ENCODE results near the gene NSUN6.

- TF ChIP-seq, protein P1, sequence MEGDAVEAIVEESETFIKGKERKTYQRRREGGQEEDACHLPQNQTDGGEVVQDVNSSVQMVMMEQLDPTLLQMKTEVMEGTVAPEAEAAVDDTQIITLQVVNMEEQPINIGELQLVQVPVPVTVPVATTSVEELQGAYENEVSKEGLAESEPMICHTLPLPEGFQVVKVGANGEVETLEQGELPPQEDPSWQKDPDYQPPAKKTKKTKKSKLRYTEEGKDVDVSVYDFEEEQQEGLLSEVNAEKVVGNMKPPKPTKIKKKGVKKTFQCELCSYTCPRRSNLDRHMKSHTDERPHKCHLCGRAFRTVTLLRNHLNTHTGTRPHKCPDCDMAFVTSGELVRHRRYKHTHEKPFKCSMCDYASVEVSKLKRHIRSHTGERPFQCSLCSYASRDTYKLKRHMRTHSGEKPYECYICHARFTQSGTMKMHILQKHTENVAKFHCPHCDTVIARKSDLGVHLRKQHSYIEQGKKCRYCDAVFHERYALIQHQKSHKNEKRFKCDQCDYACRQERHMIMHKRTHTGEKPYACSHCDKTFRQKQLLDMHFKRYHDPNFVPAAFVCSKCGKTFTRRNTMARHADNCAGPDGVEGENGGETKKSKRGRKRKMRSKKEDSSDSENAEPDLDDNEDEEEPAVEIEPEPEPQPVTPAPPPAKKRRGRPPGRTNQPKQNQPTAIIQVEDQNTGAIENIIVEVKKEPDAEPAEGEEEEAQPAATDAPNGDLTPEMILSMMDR (conservative IDR thresholded peaks at IDR 0.05; ENCODE audit: low read depth in 2 of 2) = no peak
- TF ChIP-seq EZH2 (IDR thresholded peaks at IDR 0.05; ENCODE audit: low read depth, unreplicated experiment) (no peak), CREB1 (CRISPR knock-in tag; IDR thresholded peaks at IDR 0.05; ENCODE audit: low read depth) (no peak), POLR2AphosphoS5 (IDR thresholded peaks at IDR 0.05; ENCODE audit: low read depth) (no peak), EZH2phosphoT487 (IDR thresholded peaks at IDR 0.05; ENCODE audit: unreplicated experiment) (no peak)
Observed at GRCh38 chr10:18687706-18688105, 36.3 kb upstream of the NSUN6 start.
